ENCODE results near the gene C1orf87.

GRCh38 chr1:60034999-60035398, 38.6 kb downstream of the C1orf87 start:
- TF ChIP-seq CREB5 (CRISPR knock-in tag; IDR thresholded peaks at IDR 0.05; ENCODE audit: low read depth): no peak
- TF ChIP-seq OSR1 (CRISPR knock-in tag; IDR thresholded peaks at IDR 0.05): no peak
- TF ChIP-seq, protein P1, sequence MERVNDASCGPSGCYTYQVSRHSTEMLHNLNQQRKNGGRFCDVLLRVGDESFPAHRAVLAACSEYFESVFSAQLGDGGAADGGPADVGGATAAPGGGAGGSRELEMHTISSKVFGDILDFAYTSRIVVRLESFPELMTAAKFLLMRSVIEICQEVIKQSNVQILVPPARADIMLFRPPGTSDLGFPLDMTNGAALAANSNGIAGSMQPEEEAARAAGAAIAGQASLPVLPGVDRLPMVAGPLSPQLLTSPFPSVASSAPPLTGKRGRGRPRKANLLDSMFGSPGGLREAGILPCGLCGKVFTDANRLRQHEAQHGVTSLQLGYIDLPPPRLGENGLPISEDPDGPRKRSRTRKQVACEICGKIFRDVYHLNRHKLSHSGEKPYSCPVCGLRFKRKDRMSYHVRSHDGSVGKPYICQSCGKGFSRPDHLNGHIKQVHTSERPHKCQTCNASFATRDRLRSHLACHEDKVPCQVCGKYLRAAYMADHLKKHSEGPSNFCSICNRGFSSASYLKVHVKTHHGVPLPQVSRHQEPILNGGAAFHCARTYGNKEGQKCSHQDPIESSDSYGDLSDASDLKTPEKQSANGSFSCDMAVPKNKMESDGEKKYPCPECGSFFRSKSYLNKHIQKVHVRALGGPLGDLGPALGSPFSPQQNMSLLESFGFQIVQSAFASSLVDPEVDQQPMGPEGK (CRISPR knock-in tag; IDR thresholded peaks at IDR 0.05; ENCODE audit: borderline replicate concordance): no peak
- TF ChIP-seq ISL1 (CRISPR knock-in tag; IDR thresholded peaks at IDR 0.05): no peak
- TF ChIP-seq ZC3H10 (CRISPR knock-in tag; IDR thresholded peaks at IDR 0.05): no peak
- TF ChIP-seq RARB (CRISPR knock-in tag; IDR thresholded peaks at IDR 0.05): no peak
- TF ChIP-seq TOX (CRISPR knock-in tag; IDR thresholded peaks at IDR 0.05; ENCODE audit: borderline replicate concordance): no peak
- TF ChIP-seq, protein P2, sequence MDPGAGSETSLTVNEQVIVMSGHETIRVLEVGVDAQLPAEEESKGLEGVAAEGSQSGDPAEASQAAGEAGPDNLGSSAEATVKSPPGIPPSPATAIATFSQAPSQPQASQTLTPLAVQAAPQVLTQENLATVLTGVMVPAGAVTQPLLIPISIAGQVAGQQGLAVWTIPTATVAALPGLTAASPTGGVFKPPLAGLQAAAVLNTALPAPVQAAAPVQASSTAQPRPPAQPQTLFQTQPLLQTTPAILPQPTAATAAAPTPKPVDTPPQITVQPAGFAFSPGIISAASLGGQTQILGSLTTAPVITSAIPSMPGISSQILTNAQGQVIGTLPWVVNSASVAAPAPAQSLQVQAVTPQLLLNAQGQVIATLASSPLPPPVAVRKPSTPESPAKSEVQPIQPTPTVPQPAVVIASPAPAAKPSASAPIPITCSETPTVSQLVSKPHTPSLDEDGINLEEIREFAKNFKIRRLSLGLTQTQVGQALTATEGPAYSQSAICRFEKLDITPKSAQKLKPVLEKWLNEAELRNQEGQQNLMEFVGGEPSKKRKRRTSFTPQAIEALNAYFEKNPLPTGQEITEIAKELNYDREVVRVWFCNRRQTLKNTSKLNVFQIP (CRISPR knock-in tag; IDR thresholded peaks at IDR 0.05; ENCODE audit: borderline replicate concordance, low read depth): no peak
- no peak for TF ChIP-seq ZFP30 (CRISPR knock-in tag; IDR thresholded peaks at IDR 0.05)
- no peak for TF ChIP-seq ZFP3 (CRISPR knock-in tag; IDR thresholded peaks at IDR 0.05)
- TF ChIP-seq CSRNP3 (CRISPR knock-in tag; IDR thresholded peaks at IDR 0.05): no peak

All from SK-N-SH treated with all-trans-retinoic acid at 6 μM for 48 hours (cell line).